Natural killer cell (primary cell): ENCODE results near the gene PTCH2. TPM values are rescaled to one million over a fixed set of nuclear protein-coding genes. Genes with fewer than 3 reads are reported as not detected.

ENCODE experiments used
- ATAC-seq, 3 donors: fragments of 150-1000 bp in 2 of 3; fragments of 200-7000 bp in 1 of 3; cut with Tn5 transposase; 1 replicate in 1 of 3; 2 replicates in 2 of 3; pipeline ENCODE4 v1.10.0; 2021; ENCODE audit warnings: mild to moderate bottlenecking in 2 of 3, moderate library complexity in 2 of 3
- DNase-seq, 2 donors: peaks; one replicate each; pipeline versions ENCODE4 v3.0.0 to v3.0.0-alpha.2; 2013 to 2021; ENCODE audit warnings: mixed read lengths in 1 of 2
- H3K27ac ChIP-seq: one replicate; pipeline ENCODE4 v1.5.1; 2013; ENCODE audit warnings: mild to moderate bottlenecking, low read length
- H3K27me3 ChIP-seq: one replicate; pipeline ENCODE4 v1.6.1; 2013; ENCODE audit warnings: low read length; ENCODE audit not compliant: control insufficient read depth, insufficient read depth
- H3K36me3 ChIP-seq: one replicate; pipeline ENCODE4 v1.6.1; 2013; ENCODE audit warnings: low read length; ENCODE audit not compliant: control insufficient read depth, insufficient read depth
- H3K4me1 ChIP-seq: one replicate; pipeline ENCODE4 v1.6.1; 2013; ENCODE audit warnings: low read length; ENCODE audit not compliant: control insufficient read depth, insufficient read depth
- H3K4me3 ChIP-seq: one replicate; pipeline ENCODE4 v1.5.1; 2013; ENCODE audit warnings: low read length
- H3K9me3 ChIP-seq: one replicate; pipeline ENCODE4 v1.6.1; 2013; ENCODE audit warnings: low read length; ENCODE audit not compliant: control insufficient read depth, insufficient read depth
- H3K27ac Mint-ChIP-seq, 2 donors: one replicate each; pipeline ENCODE4 v1.8.0; 2022; ENCODE audit warnings: mild to moderate bottlenecking in 2 of 2, mixed read lengths in 2 of 2, moderate library complexity in 1 of 2
- H3K27me3 Mint-ChIP-seq, 2 donors: one replicate each; pipeline ENCODE4 v1.8.0; 2022; ENCODE audit warnings: low read depth in 2 of 2, mixed read lengths in 2 of 2
- H3K36me3 Mint-ChIP-seq: one replicate; pipeline ENCODE4 v1.8.0; 2022; ENCODE audit warnings: mixed read lengths
- H3K4me1 Mint-ChIP-seq, 2 donors: one replicate each; pipeline ENCODE4 v1.8.0; 2022; ENCODE audit warnings: mixed read lengths in 2 of 2
- H3K4me3 Mint-ChIP-seq: one replicate; pipeline ENCODE4 v1.8.0; 2022; ENCODE audit warnings: mild to moderate bottlenecking, moderate library complexity, mixed read lengths
- H3K9me3 Mint-ChIP-seq, 2 donors: one replicate each; pipeline ENCODE4 v1.8.0; 2022; ENCODE audit warnings: mixed read lengths in 2 of 2
- CTCF ChIP-seq: fragments of 200-600 bp; IDR thresholded peaks from one replicate; pipeline ENCODE4 v1.8.0; 2022; ENCODE audit warnings: antibody characterized with exemption
- WGBS: methylation state at CpG from one replicate; pipeline ENCODE4 v1.1.7; 2013; ENCODE audit warnings: missing lambda C conversion rate; ENCODE audit not compliant: insufficient coverage; 5-methylcytosine and 5-hydroxymethylcytosine counted together
- intact Hi-C: fragments of 100-400 bp; cut with micrococcal nuclease; formaldehyde crosslinking; loops from one replicate; pipeline ENCODE4 v1.14.2; 2022
- total RNA-seq, 4 donors: library from RNA; stranded (reverse); fragments of 120-200 nt in 1 of 4; gene quantifications; one replicate each; pipeline versions ENCODE4 v1.2.3 to v1.2.4, GENCODE V29; 2013 to 2022

The PTCH2 gene
- total RNA-seq, 3 donors from 2014 or later (not counting 1 experiment from before 2014, with no cell fraction given): 1.8 to 3.1 (median 2.4) TPM

GRCh38 chr1:44785501-44786137 lies 57.4 kb downstream of the PTCH2 start:
- peak in 1 of 2 donors; percentile 23 for DNase-seq

DNA sequence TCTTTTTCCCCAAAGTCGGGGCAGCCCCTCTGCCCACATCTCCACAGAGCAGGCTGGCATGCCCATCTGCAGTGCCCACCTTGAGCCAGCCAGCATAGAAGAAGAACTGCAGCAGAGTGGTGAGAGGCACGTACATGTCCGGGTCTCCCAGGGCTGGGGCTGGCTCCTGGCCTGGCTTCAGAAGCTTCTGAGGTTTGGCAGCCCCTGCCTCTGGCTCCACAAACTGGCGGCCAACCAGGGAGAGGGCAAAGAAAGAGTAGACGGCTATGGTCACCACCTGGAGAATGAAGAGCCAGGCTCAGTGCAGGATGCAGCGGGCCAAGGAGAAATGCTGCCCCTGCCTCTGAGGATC lies 58.0 kb downstream of the PTCH2 start:
- intact Hi-C loops: loop anchor here (5.0 kb wide), 1 partner anchor 52 kb away; no protein-coding TSS in a partner anchor
- Mint-ChIP-seq H3K27ac (peak overlapping the region; percentile 62 to 80), H3K27me3 (no peaks in the 10 kb centered on the region), H3K4me3 (peak overlapping the region; percentile 75), H3K9me3 (no peaks in the 10 kb centered on the region), H3K36me3 (no peaks in the 10 kb centered on the region), H3K4me1 (peaks cover 21 to 26% of the 10 kb centered on the region in 2 donors)
- WGBS: 88% methylated on average over 6 of the region's 6 CpGs
- no peak for ATAC-seq
- Histone ChIP-seq H3K27me3 (no peaks in the 10 kb centered on the region), H3K27ac (no peak overlapping the region), H3K9me3 (no peaks in the 10 kb centered on the region), H3K36me3 (peaks cover 6% of the 10 kb centered on the region), H3K4me3 (no peak overlapping the region), H3K4me1 (peaks cover 31% of the 10 kb centered on the region)
- no peak for DNase-seq
- TF ChIP-seq CTCF: no peak

More at GRCh38 chr1:44785501-44786137, 57.4 kb downstream of the PTCH2 start:
- H3K27me3 Mint-ChIP-seq: no peaks in the 10 kb centered on the region
- no peak for ATAC-seq
- H3K9me3 Mint-ChIP-seq: no peaks in the 10 kb centered on the region
- TF ChIP-seq CTCF: no peak
- H3K4me1 Mint-ChIP-seq: peaks cover 21 to 26% of the 10 kb centered on the region in 2 donors
- H3K4me3 Mint-ChIP-seq: peak overlapping the region; percentile 75
- intact Hi-C loops: loop anchor here (1.0 to 5.0 kb wide), 2 partner anchors 34 to 52 kb away; no protein-coding TSS in a partner anchor
- H3K27ac Mint-ChIP-seq: peak overlapping the region; percentile 62 to 80
- WGBS: 22% methylated on average over 10 of the region's 11 CpGs
- Histone ChIP-seq H3K36me3 (peaks cover 6% of the 10 kb centered on the region), H3K27me3 (no peaks in the 10 kb centered on the region), H3K9me3 (no peaks in the 10 kb centered on the region), H3K4me1 (peaks cover 31% of the 10 kb centered on the region), H3K27ac (peak overlapping the region; percentile 20), H3K4me3 (peak overlapping the region; percentile 49)
- no peaks in the 10 kb centered on the region for H3K36me3 Mint-ChIP-seq

- Histone ChIP-seq H3K4me1 (peaks cover 31% of the 10 kb centered on the region), H3K4me3 (peak overlapping the region; percentile 39), H3K9me3 (no peaks in the 10 kb centered on the region), H3K27me3 (no peaks in the 10 kb centered on the region), H3K36me3 (peaks cover 6% of the 10 kb centered on the region), H3K27ac (peak overlapping the region; percentile 68)
- ATAC-seq (peak; percentile 32 to 52 (median 43)), DNase-seq (peak; percentile 45 to 61)
- Mint-ChIP-seq H3K27me3 (no peaks in the 10 kb centered on the region), H3K4me1 (peaks cover 21 to 26% of the 10 kb centered on the region in 2 donors), H3K4me3 (peak overlapping the region; percentile 75), H3K9me3 (no peaks in the 10 kb centered on the region), H3K27ac (peak overlapping the region; percentile 67 to 80), H3K36me3 (no peaks in the 10 kb centered on the region)
- no peak for TF ChIP-seq CTCF
- 9% methylated on average over 71 of the region's 71 CpGs for WGBS
- intact Hi-C loops: loop anchor here (5.0 kb wide), 1 partner anchor 53 kb away; no protein-coding TSS in a partner anchor
Measured at GRCh38 chr1:44784094-44785028, 58.7 kb downstream of the PTCH2 start.
